SK-N-SH (cell line): Measurements from ENCODE around the gene MUC13. TPM values are rescaled to one million over a fixed set of nuclear protein-coding genes. Genes with fewer than 3 reads are reported as not detected.

Source experiments
- CTCF ChIA-PET: fragments of 300-600, 350-600 bp; formaldehyde crosslinking; extraction: SDS; loops from one replicate; lab custom pipeline; 2021; lab: Yijun Ruan, JAX
- POLR2A ChIA-PET: fragments of 350-600 bp; sonication (Branson Sonifier 250); formaldehyde crosslinking; extraction: SDS; loops from one replicate; lab custom pipeline; 2020; ENCODE audit warnings: antibody characterized with exemption, inconsistent platforms; lab: Yijun Ruan, JAX
- DNase-seq: peaks from one replicate; pipeline ENCODE4 v3.0.0; 2012
- H2AFZ ChIP-seq: fragments of 200-600 bp; sonication (generic); 2 replicates; pipeline ENCODE4 v1.8.1; 2016; ENCODE audit warnings: antibody characterized with exemption, mild to moderate bottlenecking, low read depth
- H3F3A ChIP-seq: fragments of 200-600 bp; sonication (generic); replicated peaks from 2 replicates; pipeline ENCODE3; 2016; ENCODE audit warnings: antibody characterized with exemption, mild to moderate bottlenecking; ENCODE audit not compliant: insufficient read depth
- H3K27ac ChIP-seq, 2 experiments: fragments of 200-500 bp in 1 of 2; fragments of 200-600 bp in 1 of 2; sonication (Bioruptor generic) in 1 of 2; sonication (generic), shearing (Covaris generic) in 1 of 2; 2 replicates each; pipeline versions ENCODE4 v1.5.1 to v1.6.1; 2014 to 2016; ENCODE audit warnings: low read depth in 2 of 2, inconsistent platforms in 1 of 2, low read length in 1 of 2, mild to moderate bottlenecking in 1 of 2, mixed read lengths in 1 of 2
- H3K27me3 ChIP-seq: fragments of 200-600 bp; sonication (generic), shearing (Covaris generic); 2 replicates; pipeline ENCODE4 v1.6.1; 2016; ENCODE audit warnings: mixed run types; ENCODE audit not compliant: insufficient read depth
- H3K36me3 ChIP-seq, 2 experiments: fragments of 200-500 bp in 1 of 2; fragments of 200-600 bp in 1 of 2; sonication (Bioruptor generic) in 1 of 2; sonication (generic) in 1 of 2; replicated peaks in 1 of 2; 2 replicates each; pipeline versions ENCODE3 to v1.5.1; 2014 to 2016; ENCODE audit warnings: low read length in 1 of 2, mild to moderate bottlenecking in 1 of 2; ENCODE audit not compliant: insufficient read depth in 2 of 2, control insufficient read depth in 1 of 2
- H3K4me1 ChIP-seq, 2 experiments: fragments of 200-500 bp in 1 of 2; fragments of 200-600 bp in 1 of 2; sonication (Bioruptor generic) in 1 of 2; sonication (generic), shearing (Covaris generic) in 1 of 2; 2 replicates each; pipeline versions ENCODE4 v1.5.1 to v1.6.1; 2014 to 2016; ENCODE audit warnings: low read depth in 1 of 2, low read length in 1 of 2, mixed run types in 1 of 2; ENCODE audit not compliant: insufficient read depth in 2 of 2, control insufficient read depth in 1 of 2
- H3K4me2 ChIP-seq: fragments of 200-600 bp; sonication (generic), shearing (Covaris generic); 2 replicates; pipeline ENCODE4 v1.6.1; 2017; ENCODE audit warnings: mixed run types
- H3K4me3 ChIP-seq, 2 experiments: fragments of 200-500 bp in 1 of 2; fragments of 200-600 bp in 1 of 2; sonication (Bioruptor generic) in 1 of 2; sonication (generic), shearing (Covaris generic) in 1 of 2; 2 replicates each; pipeline versions ENCODE4 v1.5.1 to v1.8.1; 2014 to 2016; ENCODE audit warnings: low read depth in 2 of 2, inconsistent platforms in 1 of 2, low read length in 1 of 2, mild to moderate bottlenecking in 1 of 2, mixed read lengths in 1 of 2, moderate library complexity in 1 of 2
- H3K79me2 ChIP-seq: fragments of 200-600 bp; sonication (generic); 2 replicates; pipeline ENCODE4 v1.8.1; 2017; ENCODE audit warnings: mild to moderate bottlenecking; ENCODE audit not compliant: insufficient read depth
- H3K9ac ChIP-seq: fragments of 200-600 bp; sonication (generic); 2 replicates; pipeline ENCODE4 v1.6.1; 2017; ENCODE audit warnings: mixed run types
- H3K9me2 ChIP-seq: fragments of 200-600 bp; sonication (generic); 2 replicates; pipeline ENCODE4 v1.6.1; 2017; ENCODE audit warnings: mixed run types
- H3K9me3 ChIP-seq: fragments of 200-600 bp; sonication (generic); 2 replicates; pipeline ENCODE4 v1.6.1; 2017; ENCODE audit warnings: mixed run types, mild to moderate bottlenecking, moderate library complexity
- H4K20me1 ChIP-seq: fragments of 200-600 bp; sonication (generic); 2 replicates; pipeline ENCODE4 v1.6.1; 2017; ENCODE audit warnings: mild to moderate bottlenecking, mixed run types; ENCODE audit not compliant: insufficient read depth
- ELF1 ChIP-seq: IDR thresholded peaks from 2 replicates; pipeline ENCODE4 v1.4.0; 2012
- EP300 ChIP-seq, 2 experiments: IDR thresholded peaks; 2 replicates each; pipeline versions ENCODE4 v1.4.0 to v1.6.1; 2012; ENCODE audit warnings: borderline replicate concordance in 1 of 2, low read depth in 1 of 2, low read length in 1 of 2
- EZH2phosphoT487 ChIP-seq: fragments of 200-600 bp; sonication (generic); IDR thresholded peaks from 2 replicates; pipeline ENCODE4 v1.6.1; 2017; ENCODE audit warnings: low read depth, mixed run types, mild to moderate bottlenecking, antibody characterized with exemption, moderate library complexity, borderline replicate concordance
- FOSL2 ChIP-seq: IDR thresholded peaks from 2 replicates; pipeline ENCODE4 v1.4.0; 2012; ENCODE audit warnings: low read depth, mild to moderate bottlenecking, moderate library complexity, borderline replicate concordance
- FOXJ3 ChIP-seq: sonication (generic); formaldehyde crosslinking; IDR thresholded peaks from 2 replicates; pipeline ENCODE4 v1.5.1; 2020; ENCODE audit warnings: mild to moderate bottlenecking, missing genetic modification reagents
- FOXM1 ChIP-seq: IDR thresholded peaks from 2 replicates; pipeline ENCODE4 v1.4.0; 2012; ENCODE audit warnings: low read depth, mild to moderate bottlenecking
- GABPA ChIP-seq: IDR thresholded peaks from 2 replicates; pipeline ENCODE4 v1.4.0; 2012; ENCODE audit warnings: low read depth, mild to moderate bottlenecking
- GATA2 ChIP-seq: sonication (generic); formaldehyde crosslinking; IDR thresholded peaks from 2 replicates; pipeline ENCODE4 v1.5.0; 2020; ENCODE audit warnings: mild to moderate bottlenecking, missing genetic modification reagents
- IRF3 ChIP-seq: fragments of 150-350 bp; IDR thresholded peaks from 2 replicates; pipeline ENCODE4 v1.6.1; 2016; ENCODE audit warnings: mild to moderate bottlenecking, low read depth, low read length
- JUND ChIP-seq: IDR thresholded peaks from 2 replicates; pipeline ENCODE4 v1.4.0; 2012
- MAX ChIP-seq: IDR thresholded peaks from 2 replicates; pipeline ENCODE4 v1.4.0; 2012; ENCODE audit warnings: low read depth
- MEF2A ChIP-seq: IDR thresholded peaks from 2 replicates; pipeline ENCODE4 v1.4.0; 2012; ENCODE audit warnings: low read depth, borderline replicate concordance
- MXI1 ChIP-seq: IDR thresholded peaks from 2 replicates; pipeline ENCODE4 v1.6.1; 2012; ENCODE audit warnings: mild to moderate bottlenecking, low read depth, low read length, improper control_type of control experiment
- NFIC ChIP-seq: IDR thresholded peaks from 2 replicates; pipeline ENCODE4 v1.4.0; 2012; ENCODE audit warnings: borderline replicate concordance
- POLR2AphosphoS5 ChIP-seq: IDR thresholded peaks from 2 replicates; pipeline ENCODE4 v1.6.1; 2012; ENCODE audit warnings: low read depth, low read length
- REST ChIP-seq: IDR thresholded peaks from 2 replicates; pipeline ENCODE4 v1.6.1; 2012; ENCODE audit warnings: mild to moderate bottlenecking, low read depth, low read length, moderate library complexity
- RXRA ChIP-seq: IDR thresholded peaks from 2 replicates; pipeline ENCODE4 v1.4.0; 2012; ENCODE audit warnings: low read depth, mild to moderate bottlenecking, borderline replicate concordance
- ZBTB33 ChIP-seq: IDR thresholded peaks from 2 replicates; pipeline ENCODE4 v1.4.0; 2012; ENCODE audit warnings: low read depth, borderline replicate concordance
- WGBS: methylation state at CpG from one replicate; pipeline ENCODE4 v1.1.6; 2017; ENCODE audit warnings: low lambda C conversion rate; 5-methylcytosine and 5-hydroxymethylcytosine counted together
- polyA plus RNA-seq, 3 experiments: library from polyadenylated mRNA; depleted of rRNA; stranded (reverse); fragments of >200 nt; gene quantifications; 2 replicates each; pipeline ENCODE4 v1.2.3, GENCODE V29; 2012

MUC13 gene
- polyA plus RNA-seq, 1 of the 3 experiments (the other 2 are of a cell fraction), result not detected

- Histone ChIP-seq H3K4me3 (no peak overlapping the region), H3K79me2 (no peaks in the 10 kb centered on the region), H3K36me3 (no peaks in the 10 kb centered on the region), H2AFZ (no peak overlapping the region), H3K4me1 (peaks cover 0 to 4% of the 10 kb centered on the region in 2 experiments; a peak in 2 of 4 replicates), H3K9me2 (no peaks in the 10 kb centered on the region), H3K27ac (no peak overlapping the region), H4K20me1 (no peaks in the 10 kb centered on the region), H3K9ac (no peak overlapping the region), H3K9me3 (no peaks in the 10 kb centered on the region), H3K27me3 (no peaks in the 10 kb centered on the region), H3F3A (peaks cover 7% of the 10 kb centered on the region), H3K4me2 (no peak overlapping the region)
- ChIA-PET POLR2A (interaction anchor here (0.6 kb wide), 1 partner anchor 20 kb away, joined by 5 read pairs; no protein-coding TSS in a partner anchor), CTCF (interaction anchor here (5.1 to 11.1 kb wide), 2 partner anchors 122 to 139 kb away, joined by 114 to 332 read pairs; no protein-coding TSS in a partner anchor)
- 63% methylated on average over 6 of the region's 6 CpGs for WGBS
- no peak for DNase-seq
- TF ChIP-seq FOXJ3 (CRISPR knock-in tag), result no peak
- TF ChIP-seq MXI1, result no peak
- no peak for TF ChIP-seq POLR2AphosphoS5
- no peak for TF ChIP-seq RXRA
Observed at GRCh38 chr3:124904835-124905492, 29.6 kb downstream of the MUC13 start.

GRCh38 chr3:124903896-124904834, 30.4 kb downstream of the MUC13 start:
- Histone ChIP-seq H3K9me2 (no peaks in the 10 kb centered on the region), H3K79me2 (no peaks in the 10 kb centered on the region), H3K4me2 (no peak overlapping the region), H3K9ac (no peak overlapping the region), H4K20me1 (no peaks in the 10 kb centered on the region), H3K36me3 (no peaks in the 10 kb centered on the region), H3K9me3 (no peaks in the 10 kb centered on the region), H3K27ac (no peak overlapping the region), H2AFZ (no peak overlapping the region), H3K27me3 (no peaks in the 10 kb centered on the region), H3F3A (peaks cover 7% of the 10 kb centered on the region), H3K4me3 (no peak overlapping the region), H3K4me1 (peaks cover 0 to 9% of the 10 kb centered on the region in 2 experiments; a peak in 2 of 4 replicates)
- WGBS, result 88% methylated on average over 1 of the region's 1 CpG
- ChIA-PET CTCF (interaction anchor here (1.0 to 11.1 kb wide), 3 partner anchors 14 to 139 kb away, joined by 3 to 332 read pairs (median 114); no protein-coding TSS in a partner anchor), POLR2A (interaction anchor here (0.6 kb wide), 1 partner anchor 19 kb away, joined by 5 read pairs; no protein-coding TSS in a partner anchor)
- no peak for DNase-seq
- TF ChIP-seq POLR2AphosphoS5, result no peak
- TF ChIP-seq NFIC, result no peak
- no peak for TF ChIP-seq JUND
- no peak for TF ChIP-seq RXRA
- TF ChIP-seq ZBTB33, result no peak
- no peak for TF ChIP-seq FOXM1
- TF ChIP-seq MAX, result no peak
- no peak for TF ChIP-seq FOSL2
- TF ChIP-seq REST, result no peak
- TF ChIP-seq EP300 (IDR thresholded peaks at IDR 0.05; ENCODE audit: borderline replicate concordance in 1 of 2, low read depth in 1 of 2, low read length in 1 of 2), result no peak
- TF ChIP-seq GABPA, result no peak
- no peak for TF ChIP-seq IRF3
- no peak for TF ChIP-seq MEF2A
- TF ChIP-seq GATA2 (CRISPR knock-in tag), result no peak
- TF ChIP-seq ELF1, result no peak
- no peak for TF ChIP-seq EZH2phosphoT487
